PC-9 (cell line): ENCODE measurements around the gene EFHD1.

Source experiments
- CTCF ChIP-seq: fragments of 200-600 bp; sonication (generic); conservative IDR thresholded peaks from 2 replicates; pipeline ENCODE4 v1.6.1; 2017; ENCODE audit warnings: mixed run types, antibody characterized with exemption, mild to moderate bottlenecking, moderate library complexity
- EZH2 ChIP-seq: fragments of 200-600 bp; sonication (generic); IDR thresholded peaks from 2 replicates; pipeline ENCODE4 v1.8.0; 2017; ENCODE audit warnings: antibody characterized with exemption, low read depth

GRCh38 chr2:232629129-232629475 lies 4.3 kb upstream of the EFHD1 start:
- no peak for TF ChIP-seq CTCF
- no peak for TF ChIP-seq EZH2
